ENCODE measurements around the gene ABCC3.

Gene ABCC3

DNA sequence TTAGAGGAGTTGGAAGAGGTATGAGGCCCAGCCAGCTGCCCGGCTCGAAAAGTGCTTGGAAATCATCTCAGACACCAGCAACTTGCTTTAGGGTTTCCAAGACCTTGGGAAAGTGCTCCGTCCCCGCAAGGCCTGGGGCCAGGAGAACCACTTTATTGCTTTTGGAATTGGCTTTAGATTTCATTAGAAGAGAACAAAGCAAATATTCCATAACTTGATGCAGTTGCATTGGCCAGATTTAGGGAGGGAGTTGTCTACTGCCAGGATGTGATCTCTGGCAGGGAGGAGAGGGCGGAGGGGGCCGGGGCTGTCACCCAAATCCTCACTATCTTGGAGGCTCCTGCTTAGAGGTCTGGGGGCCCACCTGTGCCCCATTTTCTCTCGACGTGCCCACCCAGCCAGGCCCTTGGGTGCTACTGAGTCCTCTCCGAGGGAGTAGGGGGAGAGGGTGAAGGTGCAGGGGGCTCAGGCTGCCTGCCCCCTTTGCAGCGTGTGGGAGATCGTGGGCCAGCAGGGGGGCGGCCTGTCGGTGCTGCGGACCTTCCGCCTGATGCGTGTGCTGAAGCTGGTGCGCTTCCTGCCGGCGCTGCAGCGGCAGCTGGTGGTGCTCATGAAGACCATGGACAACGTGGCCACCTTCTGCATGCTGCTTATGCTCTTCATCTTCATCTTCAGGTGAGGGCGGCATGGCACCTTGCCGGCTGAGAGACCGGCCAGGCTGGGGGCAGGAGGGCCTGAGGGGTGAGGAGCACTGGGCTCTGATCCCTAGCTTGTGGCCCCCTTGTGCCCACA lies 43.5 kb upstream of the ABCC3 start:
- Histone ChIP-seq H3K9ac (no peak overlapping the region), H4K20me1 (no peaks in the 10 kb centered on the region), H3K9me3 (no peaks in the 10 kb centered on the region), H3K27ac (no peak overlapping the region), H3K27me3 (no peaks in the 10 kb centered on the region), H3K36me3 (no peaks in the 10 kb centered on the region), H3K4me3 (no peak overlapping the region), H3K4me1 (peaks cover 17% of the 10 kb centered on the region), H3K4me2 (no peak overlapping the region)
- TF ChIP-seq Cebpa-rat (IDR thresholded peaks at IDR 0.05), result no peak

DNA sequence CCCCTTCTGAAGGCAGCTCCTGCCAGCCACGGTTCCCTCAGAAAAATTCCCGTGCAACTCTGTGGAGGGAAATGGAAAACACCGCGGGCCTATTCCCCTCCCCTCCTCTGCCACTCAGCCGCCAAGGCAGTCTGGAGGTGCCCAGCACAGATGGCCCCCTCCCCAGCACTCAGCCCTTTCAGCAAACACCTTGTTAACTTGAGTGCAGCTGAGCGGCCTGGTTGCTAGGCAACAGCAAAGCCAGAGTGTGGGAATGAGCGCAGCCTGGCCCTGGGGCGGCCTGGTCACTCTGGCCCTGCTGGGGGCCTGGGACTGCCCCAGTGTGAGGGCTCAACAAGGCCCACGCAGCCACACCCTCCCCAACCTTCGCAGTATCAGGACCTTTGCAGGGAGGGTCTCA lies 41.4 kb upstream of the ABCC3 start:
- no peak overlapping the region for H3K4me2 ChIP-seq
- H3K9me3 ChIP-seq, result no peaks in the 10 kb centered on the region
- H3K9ac ChIP-seq, result no peak overlapping the region
- no peaks in the 10 kb centered on the region for H3K4me1 ChIP-seq
- no peaks in the 10 kb centered on the region for H3K36me3 ChIP-seq
- H3K4me3 ChIP-seq, result no peak overlapping the region
- no peaks in the 10 kb centered on the region for H4K20me1 ChIP-seq
- H3K27ac ChIP-seq, result no peak overlapping the region
- no peak for TF ChIP-seq Cebpa-rat (IDR thresholded peaks at IDR 0.05)
- no peaks in the 10 kb centered on the region for H3K27me3 ChIP-seq

DNA sequence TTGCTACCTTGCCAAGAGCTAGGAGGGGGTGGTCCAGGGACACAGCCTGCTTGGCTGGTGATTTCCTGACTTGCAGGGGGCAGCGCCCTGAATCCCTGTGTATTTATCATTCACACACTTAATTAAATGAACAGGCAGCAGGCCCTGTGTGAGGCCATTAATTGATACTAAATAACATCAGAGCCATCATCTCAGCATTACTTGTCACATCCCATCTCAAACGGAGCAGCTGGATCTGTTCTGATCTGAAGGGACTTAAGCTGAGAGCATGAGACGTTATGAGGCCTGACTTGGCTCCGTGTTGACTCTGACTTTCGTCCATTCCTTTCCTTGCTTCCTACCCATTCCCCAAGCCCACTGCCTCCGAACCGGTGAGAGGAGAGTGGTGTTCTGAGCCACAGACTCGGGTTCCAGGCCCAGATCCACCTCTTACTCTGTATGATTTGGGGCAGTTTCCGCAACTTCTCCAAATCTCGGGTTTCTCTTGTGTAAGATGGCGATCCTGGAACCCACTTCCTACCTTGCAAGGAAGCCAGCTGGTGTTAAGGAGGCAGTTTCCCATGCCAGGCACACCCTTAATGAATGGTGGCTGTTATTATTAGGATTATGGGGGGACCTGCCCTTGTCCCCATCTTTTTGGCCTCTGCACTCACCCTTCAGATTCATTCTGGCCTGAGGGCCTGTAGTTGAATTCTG lies 40.4 kb upstream of the ABCC3 start:
- Histone ChIP-seq H3K4me3 (no peak overlapping the region), H3K4me1 (no peaks in the 10 kb centered on the region), H3K27ac (no peak overlapping the region), H4K20me1 (no peaks in the 10 kb centered on the region), H3K36me3 (no peaks in the 10 kb centered on the region), H3K9me3 (no peaks in the 10 kb centered on the region), H3K9ac (no peak overlapping the region), H3K27me3 (no peaks in the 10 kb centered on the region), H3K4me2 (no peak overlapping the region; the same call in 1 of the 2 replicates)
- TF ChIP-seq Cebpa-rat (IDR thresholded peaks at IDR 0.05), result no peak

DNA sequence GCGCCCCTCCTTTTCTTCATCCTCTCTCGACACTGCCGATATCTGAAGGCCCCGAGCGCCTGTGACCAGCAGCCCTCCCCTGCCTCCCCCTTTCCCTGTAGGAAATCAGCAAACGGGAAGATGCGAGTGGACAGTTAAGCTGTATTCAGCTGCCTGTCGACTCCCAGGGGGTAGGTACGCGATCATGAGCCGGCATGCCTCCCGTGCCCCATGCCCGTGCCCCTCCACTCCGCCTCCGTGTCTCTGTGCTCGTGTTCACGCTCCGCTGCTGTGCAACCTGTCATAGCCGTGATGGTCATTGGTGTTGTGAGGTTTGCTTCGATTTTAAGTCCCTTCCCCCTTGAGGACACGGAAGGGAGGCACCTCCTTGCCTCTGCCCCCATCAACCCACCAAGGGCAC lies 39.8 kb upstream of the ABCC3 start:
- H3K36me3 ChIP-seq, result no peaks in the 10 kb centered on the region
- no peaks in the 10 kb centered on the region for H4K20me1 ChIP-seq
- no peak overlapping the region; the same call in 1 of the 2 replicates for H3K4me2 ChIP-seq
- no peaks in the 10 kb centered on the region for H3K27me3 ChIP-seq
- H3K9me3 ChIP-seq, result no peaks in the 10 kb centered on the region
- no peak overlapping the region for H3K9ac ChIP-seq
- H3K4me3 ChIP-seq, result no peak overlapping the region
- H3K4me1 ChIP-seq, result no peaks in the 10 kb centered on the region
- H3K27ac ChIP-seq, result no peak overlapping the region
- no peak for TF ChIP-seq Cebpa-rat (IDR thresholded peaks at IDR 0.05)

DNA sequence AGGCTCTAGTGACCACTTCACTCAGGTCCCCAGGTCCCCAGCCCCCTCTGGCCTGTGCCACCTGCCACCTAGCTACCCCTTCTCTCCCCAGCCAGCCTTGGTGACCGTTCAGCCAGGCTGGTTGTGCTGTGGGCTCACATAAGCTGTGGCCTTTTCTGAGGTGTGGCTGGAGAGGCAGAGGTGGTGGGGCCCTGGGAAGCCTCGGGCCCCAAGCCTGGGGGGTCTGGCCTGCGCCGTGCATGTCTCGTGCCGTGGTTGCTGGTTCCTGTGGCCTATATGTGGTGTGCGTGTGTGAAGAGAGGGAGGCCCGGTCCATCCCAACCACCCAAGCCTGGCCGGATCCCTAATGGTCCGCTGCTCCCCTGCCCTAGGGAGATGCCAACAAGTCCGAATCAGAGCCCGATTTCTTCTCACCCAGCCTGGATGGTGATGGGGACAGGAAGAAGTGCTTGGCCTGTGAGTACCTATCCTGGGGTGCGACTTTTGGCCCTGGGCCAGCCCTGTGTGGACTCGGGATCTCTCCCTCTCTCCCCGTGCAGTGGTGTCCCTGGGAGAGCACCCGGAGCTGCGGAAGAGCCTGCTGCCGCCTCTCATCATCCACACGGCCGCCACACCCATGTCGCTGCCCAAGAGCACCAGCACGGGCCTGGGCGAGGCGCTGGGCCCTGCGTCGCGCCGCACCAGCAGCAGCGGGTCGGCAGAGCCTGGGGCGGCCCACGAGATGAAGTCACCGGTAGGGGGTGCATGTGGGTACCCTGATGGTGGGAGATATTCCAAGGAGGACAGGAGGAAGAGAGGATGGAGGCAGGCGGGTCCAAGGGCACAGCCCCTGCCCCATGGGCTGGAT lies 38.3 kb upstream of the ABCC3 start:
- H3K9me3 ChIP-seq, result no peaks in the 10 kb centered on the region
- TF ChIP-seq Cebpa-rat (IDR thresholded peaks at IDR 0.05), result no peak
- no peaks in the 10 kb centered on the region for H3K27me3 ChIP-seq
- H3K4me3 ChIP-seq, result no peak overlapping the region
- H3K4me2 ChIP-seq, result no peak overlapping the region
- no peaks in the 10 kb centered on the region for H4K20me1 ChIP-seq
- H3K27ac ChIP-seq, result no peak overlapping the region
- no peak overlapping the region for H3K9ac ChIP-seq
- no peaks in the 10 kb centered on the region for H3K36me3 ChIP-seq
- H3K4me1 ChIP-seq, result no peaks in the 10 kb centered on the region

DNA sequence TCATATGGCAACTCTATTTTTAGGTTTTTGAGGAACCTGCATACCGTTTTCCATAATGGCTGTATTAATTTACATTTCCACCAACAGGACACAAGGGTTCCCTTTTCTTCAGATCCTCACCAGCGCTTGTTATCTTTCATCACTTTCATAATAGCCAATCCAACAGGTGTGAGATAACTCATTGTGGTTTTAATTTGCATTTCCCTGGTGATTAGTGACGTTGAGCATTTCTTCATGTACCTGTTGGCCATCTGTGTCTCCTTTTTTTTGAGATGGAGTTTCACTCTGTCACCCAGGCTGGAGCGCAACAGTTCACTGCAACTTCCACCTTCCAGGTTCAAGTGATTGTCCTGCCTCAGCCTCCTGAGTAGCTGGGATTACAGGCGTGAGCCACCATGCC lies 36.2 kb upstream of the ABCC3 start:
- Histone ChIP-seq H3K4me3 (no peak overlapping the region), H3K27ac (no peak overlapping the region), H3K27me3 (no peaks in the 10 kb centered on the region), H3K4me1 (no peaks in the 10 kb centered on the region), H4K20me1 (no peaks in the 10 kb centered on the region), H3K4me2 (no peak overlapping the region), H3K36me3 (no peaks in the 10 kb centered on the region), H3K9me3 (no peaks in the 10 kb centered on the region), H3K9ac (no peak overlapping the region)
- TF ChIP-seq Cebpa-rat (IDR thresholded peaks at IDR 0.05), result no peak

DNA sequence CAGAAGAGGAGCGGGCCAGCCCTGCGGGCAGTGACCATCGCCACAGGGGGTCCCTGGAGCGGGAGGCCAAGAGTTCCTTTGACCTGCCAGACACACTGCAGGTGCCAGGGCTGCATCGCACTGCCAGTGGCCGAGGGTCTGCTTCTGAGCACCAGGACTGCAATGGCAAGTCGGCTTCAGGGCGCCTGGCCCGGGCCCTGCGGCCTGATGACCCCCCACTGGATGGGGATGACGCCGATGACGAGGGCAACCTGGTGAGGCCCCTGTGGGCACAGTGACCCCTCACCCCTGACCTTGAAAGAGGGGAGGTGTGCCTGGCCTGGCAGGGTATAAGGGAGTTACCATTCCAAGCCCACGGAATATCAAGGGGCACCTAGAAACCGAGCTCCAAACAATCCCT lies 35.1 kb upstream of the ABCC3 start:
- H3K4me1 ChIP-seq, result 0 out of 2 replicates have a peak, but pooled peaks cover 3% of the 10 kb centered on the region
- no peak overlapping the region for H3K9ac ChIP-seq
- no peaks in the 10 kb centered on the region for H4K20me1 ChIP-seq
- H3K9me3 ChIP-seq, result no peaks in the 10 kb centered on the region
- no peak for TF ChIP-seq Cebpa-rat (IDR thresholded peaks at IDR 0.05)
- H3K36me3 ChIP-seq, result no peaks in the 10 kb centered on the region
- no peak overlapping the region for H3K4me2 ChIP-seq
- H3K27ac ChIP-seq, result no peak overlapping the region
- H3K27me3 ChIP-seq, result no peaks in the 10 kb centered on the region
- H3K4me3 ChIP-seq, result no peak overlapping the region

DNA sequence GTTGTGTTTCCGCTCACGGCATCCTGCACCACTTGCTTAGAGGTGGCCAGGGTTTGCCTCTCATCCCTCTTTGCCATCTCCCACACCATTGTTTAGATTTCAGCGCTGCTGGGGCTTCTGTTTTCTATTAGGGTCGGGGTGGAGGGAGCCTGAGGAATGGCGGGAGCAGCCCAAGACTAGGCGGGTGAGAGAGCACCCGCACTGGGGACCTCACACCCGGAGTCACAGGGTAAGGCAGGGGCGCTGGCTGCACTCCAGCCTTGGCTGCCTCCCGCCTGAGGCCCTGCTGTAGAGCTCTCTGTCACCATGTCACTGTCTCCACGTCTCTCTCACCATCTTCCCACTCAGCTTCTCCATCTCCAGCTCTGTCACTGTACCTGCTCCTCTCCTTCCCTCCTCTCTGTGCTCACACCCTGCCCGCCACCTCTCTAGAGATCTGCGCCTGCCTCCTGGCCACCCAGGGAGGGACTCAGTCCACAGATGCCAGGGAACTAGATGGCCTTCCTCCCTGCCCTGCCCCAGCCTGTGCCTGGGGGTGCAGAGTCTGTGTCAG lies 32.8 kb upstream of the ABCC3 start:
- 0 out of 2 replicates have a peak, but pooled peaks cover 4% of the 10 kb centered on the region for H3K4me1 ChIP-seq
- H3K9ac ChIP-seq, result no peak overlapping the region
- H3K4me3 ChIP-seq, result no peak overlapping the region
- H3K36me3 ChIP-seq, result no peaks in the 10 kb centered on the region
- H3K9me3 ChIP-seq, result no peaks in the 10 kb centered on the region
- H4K20me1 ChIP-seq, result no peaks in the 10 kb centered on the region
- no peaks in the 10 kb centered on the region for H3K27me3 ChIP-seq
- H3K27ac ChIP-seq, result no peak overlapping the region
- no peak for TF ChIP-seq Cebpa-rat (IDR thresholded peaks at IDR 0.05)
- H3K4me2 ChIP-seq, result no peak overlapping the region

DNA sequence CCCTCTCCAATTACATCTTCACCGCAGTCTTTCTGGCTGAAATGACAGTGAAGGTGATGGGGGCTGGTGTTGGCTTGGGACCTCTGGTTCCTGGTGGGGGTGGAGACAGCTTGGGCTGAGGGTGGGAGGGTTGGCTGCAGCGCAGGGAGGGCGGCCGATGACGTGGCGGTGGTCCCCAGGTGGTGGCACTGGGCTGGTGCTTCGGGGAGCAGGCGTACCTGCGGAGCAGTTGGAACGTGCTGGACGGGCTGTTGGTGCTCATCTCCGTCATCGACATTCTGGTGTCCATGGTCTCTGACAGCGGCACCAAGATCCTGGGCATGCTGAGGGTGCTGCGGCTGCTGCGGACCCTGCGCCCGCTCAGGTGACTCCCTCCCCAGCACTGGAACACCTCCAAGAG lies 31.8 kb upstream of the ABCC3 start:
- Histone ChIP-seq H3K9me3 (no peaks in the 10 kb centered on the region), H3K4me3 (no peak overlapping the region), H3K36me3 (no peaks in the 10 kb centered on the region), H3K9ac (no peak overlapping the region), H3K27ac (no peak overlapping the region), H3K27me3 (no peaks in the 10 kb centered on the region), H4K20me1 (no peaks in the 10 kb centered on the region), H3K4me2 (no peak overlapping the region), H3K4me1 (0 out of 2 replicates have a peak, but pooled peaks cover 4% of the 10 kb centered on the region)
- TF ChIP-seq Cebpa-rat (IDR thresholded peaks at IDR 0.05), result no peak

All from BLaER1 (cell line).